Smooth muscle cell (in vitro differentiated cells): Measurements from ENCODE around the gene ANKRD23. TPM values are rescaled to one million over a fixed set of nuclear protein-coding genes. Genes with fewer than 3 reads are reported as not detected.

Experiments
- DNase-seq: peaks from one replicate; lab custom pipeline; 2025; ENCODE audit not compliant: unreplicated experiment; lab: John Stamatoyannopoulos, UW
- H2AFZ ChIP-seq: fragments of 200-600 bp; sonication (generic); 2 replicates; pipeline ENCODE4 v1.6.0; 2016; ENCODE audit warnings: antibody characterized with exemption, low read depth, mild to moderate bottlenecking
- H3F3A ChIP-seq: fragments of 200-600 bp; sonication (generic); 2 replicates; pipeline ENCODE4 v1.6.0; 2017; ENCODE audit warnings: antibody characterized with exemption, low read depth
- H3K27ac ChIP-seq: fragments of 200-600 bp; sonication (generic); 2 replicates; pipeline ENCODE4 v1.5.1; 2016; ENCODE audit warnings: low read depth, mild to moderate bottlenecking
- H3K27me3 ChIP-seq: fragments of 200-600 bp; sonication (generic); 2 replicates; pipeline ENCODE4 v1.6.1; 2016; ENCODE audit warnings: low read depth, mild to moderate bottlenecking
- H3K36me3 ChIP-seq: fragments of 200-600 bp; sonication (generic); 2 replicates; pipeline ENCODE4 v1.5.1; 2016; ENCODE audit warnings: low read depth
- H3K4me1 ChIP-seq: fragments of 200-600 bp; sonication (generic); 2 replicates; pipeline ENCODE4 v1.5.1; 2016; ENCODE audit warnings: low read depth
- H3K4me2 ChIP-seq: fragments of 200-600 bp; sonication (generic); 2 replicates; pipeline ENCODE4 v1.6.0; 2016; ENCODE audit warnings: mild to moderate bottlenecking
- H3K4me3 ChIP-seq: fragments of 200-600 bp; sonication (generic); 2 replicates; pipeline ENCODE4 v1.5.1; 2016; ENCODE audit warnings: mild to moderate bottlenecking
- H3K79me2 ChIP-seq: fragments of 200-600 bp; sonication (generic); 2 replicates; pipeline ENCODE4 v1.6.0; 2016; ENCODE audit warnings: low read depth, mild to moderate bottlenecking
- H3K9ac ChIP-seq: fragments of 200-600 bp; sonication (generic); 2 replicates; pipeline ENCODE4 v1.6.0; 2016; ENCODE audit warnings: low read depth
- H3K9me3 ChIP-seq: fragments of 200-600 bp; sonication (generic); replicated peaks from 2 replicates; pipeline ENCODE4 v1.5.1; 2016; ENCODE audit warnings: low read depth
- H4K20me1 ChIP-seq: fragments of 200-600 bp; sonication (generic); 2 replicates; pipeline ENCODE4 v1.6.0; 2016; ENCODE audit warnings: low read depth
- CTCF ChIP-seq: fragments of 200-600 bp; sonication (generic); IDR thresholded peaks from 2 replicates; pipeline ENCODE4 v1.5.1; 2017; ENCODE audit warnings: borderline replicate concordance, mild to moderate bottlenecking, antibody characterized with exemption; ENCODE audit not compliant: insufficient read depth, poor library complexity, severe bottlenecking
- WGBS: methylation state at CpG from one replicate; pipeline ENCODE4 v1.1.7; 2016; ENCODE audit warnings: low lambda C conversion rate; 5-methylcytosine and 5-hydroxymethylcytosine counted together
- polyA plus RNA-seq: library from polyadenylated mRNA; unstranded; fragments of >200 nt; fragmentation: Nextera tagmentation; extraction: Ambion mirVana; gene quantifications from 2 replicates; pipeline ENCODE4 v1.2.1, GENCODE V29; 2016
- total RNA-seq: library from RNA; depleted of rRNA; stranded (reverse); fragments of >200 nt; gene quantifications from 2 replicates; pipeline ENCODE4 v1.2.3, GENCODE V29; 2014

Gene ANKRD23
- total and polyA plus RNA-seq, 2 experiments from 2014 or later, result 1.7 to 5.6 TPM

- no peak for TF ChIP-seq CTCF
- no peak overlapping the region for H2AFZ ChIP-seq
- no peaks in the 10 kb centered on the region for H3K4me1 ChIP-seq
These were observed 3.7 kb downstream of the ANKRD23 start for GRCh38 chr2:96839875-96840850.

GRCh38 chr2:96839293-96839874 lies 4.4 kb downstream of the ANKRD23 start:
- no peak overlapping the region for H3K4me3 ChIP-seq
- no peaks in the 10 kb centered on the region for H3K27me3 ChIP-seq
- WGBS, result 92% methylated on average over 19 of the region's 42 CpGs
- no peaks in the 10 kb centered on the region for H3K36me3 ChIP-seq
- H3K9me3 ChIP-seq, result no peaks in the 10 kb centered on the region
- no peak overlapping the region for H2AFZ ChIP-seq
- H3K4me1 ChIP-seq, result no peaks in the 10 kb centered on the region
- no peak overlapping the region for H3K4me2 ChIP-seq
- DNase-seq, result no peak
- H3K79me2 ChIP-seq, result no peaks in the 10 kb centered on the region
- TF ChIP-seq CTCF, result no peak
- no peaks in the 10 kb centered on the region for H4K20me1 ChIP-seq
- H3F3A ChIP-seq, result no peaks in the 10 kb centered on the region
- no peak overlapping the region for H3K27ac ChIP-seq
- H3K9ac ChIP-seq, result no peak overlapping the region

More at GRCh38 chr2:96839875-96840850, 3.7 kb downstream of the ANKRD23 start:
- no peaks in the 10 kb centered on the region for H3F3A ChIP-seq
- WGBS, result 97% methylated on average over 37 of the region's 37 CpGs
- DNase-seq, result no peak
- no peaks in the 10 kb centered on the region for H3K79me2 ChIP-seq
- H3K4me2 ChIP-seq, result no peak overlapping the region
- H3K9me3 ChIP-seq, result no peaks in the 10 kb centered on the region
- no peak overlapping the region for H3K27ac ChIP-seq
- no peak overlapping the region for H3K9ac ChIP-seq
- no peaks in the 10 kb centered on the region for H3K27me3 ChIP-seq
- no peaks in the 10 kb centered on the region for H4K20me1 ChIP-seq
- H3K4me3 ChIP-seq, result no peak overlapping the region
- no peaks in the 10 kb centered on the region for H3K36me3 ChIP-seq

- Histone ChIP-seq H3K79me2 (no peaks in the 10 kb centered on the region), H4K20me1 (no peaks in the 10 kb centered on the region), H3K4me1 (no peaks in the 10 kb centered on the region), H3K36me3 (no peaks in the 10 kb centered on the region), H3K4me2 (no peak overlapping the region), H3K27me3 (no peaks in the 10 kb centered on the region), H3K4me3 (no peak overlapping the region), H3K9me3 (no peaks in the 10 kb centered on the region), H2AFZ (no peak overlapping the region), H3K9ac (no peak overlapping the region), H3K27ac (no peak overlapping the region), H3F3A (no peaks in the 10 kb centered on the region)
- 96% methylated on average over 23 of the region's 23 CpGs for WGBS
- DNase-seq, result no peak
- no peak for TF ChIP-seq CTCF
These were observed 5.2 kb downstream of the ANKRD23 start for GRCh38 chr2:96838345-96839292.
